ENCODE data around the gene UBE2H.
"Not testable (repeated sequence)": the region's sequence is repeated elsewhere in the genome, so short reads cannot be mapped to it uniquely, and the experiment has no call there.

Gene UBE2H

DNA sequence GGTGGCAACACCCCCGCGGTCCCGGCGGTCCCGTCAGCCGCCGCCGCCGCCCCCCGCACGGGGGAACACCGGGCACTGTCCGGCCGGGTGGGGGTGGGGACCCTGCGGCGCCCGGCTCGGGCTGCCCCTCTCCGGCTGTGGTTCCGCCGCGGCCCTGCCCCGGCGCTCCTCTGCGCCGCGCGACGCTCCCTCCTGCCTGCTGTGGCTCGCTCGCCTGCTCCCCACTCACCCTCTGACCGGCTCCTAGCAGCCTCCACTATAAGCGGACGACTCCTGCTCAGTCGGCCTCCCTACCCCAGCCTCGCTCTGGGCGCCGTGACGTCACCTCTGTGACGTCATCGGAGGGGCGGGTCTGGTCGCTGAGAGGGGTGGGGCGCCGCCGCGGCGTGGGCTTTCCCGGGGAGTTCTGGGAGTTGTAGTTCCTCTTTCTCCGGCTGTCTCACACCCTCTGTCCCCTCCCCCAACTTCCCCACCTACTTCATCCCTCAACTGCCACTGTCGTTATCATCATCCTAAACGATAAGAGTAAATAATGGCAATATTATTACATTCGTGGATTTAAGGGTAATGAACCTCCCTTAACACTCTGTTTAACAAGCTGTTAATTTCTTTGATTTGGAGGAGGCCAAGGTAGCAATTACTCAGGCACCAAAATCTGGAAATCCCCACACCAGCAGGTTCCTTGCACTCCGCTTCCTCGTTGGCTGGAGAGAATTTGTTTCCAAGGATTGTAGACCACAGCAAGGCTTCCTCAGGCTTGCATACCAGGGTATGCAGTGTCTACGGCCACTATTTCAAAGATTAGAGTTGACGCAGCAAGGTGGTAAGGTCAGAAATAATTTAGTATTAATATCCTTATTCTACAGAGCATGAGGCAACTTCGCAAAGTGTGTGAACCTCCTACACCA is at the start of gene UBE2H:
TSS of gene UBE2H (minus strand) at position 308 of the 908 bp plus-strand sequence. CDS start 405 bp downstream, outside the sequence.
- ATAC-seq = peak; percentile 76 to 82

DNA sequence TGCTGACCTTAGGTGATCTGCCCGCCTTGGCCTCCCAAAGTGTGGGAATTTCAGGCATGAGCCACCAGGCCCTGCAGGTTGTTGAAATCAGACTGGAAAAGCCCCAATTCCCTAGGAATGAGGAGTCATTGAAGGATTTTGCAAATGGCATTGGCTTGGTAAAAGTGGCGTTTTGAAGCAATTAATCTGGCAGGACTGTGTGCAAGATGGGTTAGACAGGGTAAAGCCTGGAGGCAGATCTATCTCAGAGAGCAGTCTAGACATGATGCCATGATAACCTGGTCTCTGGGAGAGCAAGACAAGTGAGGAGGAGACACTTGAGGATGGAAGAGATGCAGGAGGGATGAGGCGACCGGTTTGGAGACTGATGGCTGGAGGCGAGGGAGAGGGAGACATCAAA is 45.7 kb upstream of the UBE2H start:
- no peak for ATAC-seq

- no peak for ATAC-seq
These were observed 44.5 kb upstream of the UBE2H start for GRCh38 chr7:129997285-129997684.

DNA sequence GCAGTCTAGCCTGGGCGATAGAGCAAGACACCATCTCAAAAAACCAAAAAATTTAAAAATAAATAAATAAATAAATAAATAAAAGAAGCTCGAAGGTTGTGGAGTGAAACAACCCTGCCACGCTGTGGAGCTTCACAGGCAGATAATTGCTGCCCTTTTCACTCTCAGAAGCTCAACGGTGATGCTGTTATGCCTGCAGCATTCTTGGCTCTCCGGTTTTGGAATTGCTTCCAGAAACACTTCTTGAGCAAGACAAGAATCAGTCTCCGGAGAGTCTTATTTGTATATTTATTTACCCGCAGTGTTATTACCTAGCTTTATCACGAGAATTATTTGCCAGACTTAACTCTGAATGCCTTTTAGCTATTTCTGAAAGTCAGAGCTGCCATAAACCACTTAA is 40.5 kb upstream of the UBE2H start:
- no peak for ATAC-seq

- ATAC-seq = no peak
These were observed 37.8 kb upstream of the UBE2H start for GRCh38 chr7:129990403-129991192.

DNA sequence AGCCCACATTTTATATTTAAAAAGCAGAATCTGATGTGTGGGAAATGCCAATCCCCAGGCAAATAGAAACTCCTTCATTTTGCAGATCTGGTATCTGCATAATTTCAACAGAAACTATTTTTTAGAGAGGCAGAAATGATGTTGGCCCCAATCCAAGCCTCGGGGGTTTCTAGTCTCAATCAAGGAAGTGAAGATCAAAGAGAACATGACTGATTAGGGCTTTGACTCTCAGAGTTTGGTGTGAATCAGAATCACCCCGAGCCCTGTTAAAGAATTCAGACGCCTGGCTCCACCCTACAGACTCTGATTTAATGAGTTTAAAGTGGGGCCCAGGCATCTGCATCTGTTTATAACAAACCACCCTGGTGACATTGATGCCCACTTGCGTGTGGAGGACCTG is 36.7 kb upstream of the UBE2H start:
- peak; percentile 88 to 90 for ATAC-seq

- no peak for ATAC-seq
These were observed 33.8 kb upstream of the UBE2H start for GRCh38 chr7:129986600-129986999.

GRCh38 chr7:129980667-129981066 is 27.9 kb upstream of the UBE2H start:
- no peak for ATAC-seq

GRCh38 chr7:129975309-129975708 is 22.5 kb upstream of the UBE2H start:
- ATAC-seq = no peak

- ATAC-seq = no peak
These were observed 18.1 kb upstream of the UBE2H start for GRCh38 chr7:129970816-129971215.

DNA sequence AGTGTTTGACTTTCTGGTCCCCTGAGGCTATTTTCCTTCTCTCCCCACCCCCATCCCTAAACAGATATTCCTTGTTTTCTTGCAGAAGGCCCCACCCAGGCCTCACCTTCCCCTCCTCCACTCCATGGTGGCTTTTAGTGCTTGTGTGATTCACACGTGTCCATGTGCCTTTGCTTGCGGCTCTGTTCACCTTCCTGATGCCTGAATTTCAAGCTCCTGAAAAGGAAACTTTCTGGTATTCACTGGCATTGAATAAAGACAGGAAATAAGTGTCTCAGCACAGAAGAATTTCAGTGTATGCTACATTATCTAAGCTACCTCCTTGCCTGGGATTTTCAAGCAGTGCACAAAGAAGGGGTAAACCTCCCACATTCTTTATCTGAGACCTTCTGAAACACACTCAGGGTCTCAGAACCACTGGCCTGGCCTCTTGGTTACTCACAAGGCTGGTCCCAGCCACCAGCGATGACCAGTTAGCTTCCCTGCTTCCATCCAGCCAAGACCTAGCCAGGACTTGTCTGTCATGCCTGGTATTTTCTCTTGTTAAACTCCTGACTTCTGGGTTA is 17.2 kb upstream of the UBE2H start:
- no peak for ATAC-seq

GRCh38 chr7:129968592-129969383 is 16.0 kb upstream of the UBE2H start:
- ATAC-seq = no peak

DNA sequence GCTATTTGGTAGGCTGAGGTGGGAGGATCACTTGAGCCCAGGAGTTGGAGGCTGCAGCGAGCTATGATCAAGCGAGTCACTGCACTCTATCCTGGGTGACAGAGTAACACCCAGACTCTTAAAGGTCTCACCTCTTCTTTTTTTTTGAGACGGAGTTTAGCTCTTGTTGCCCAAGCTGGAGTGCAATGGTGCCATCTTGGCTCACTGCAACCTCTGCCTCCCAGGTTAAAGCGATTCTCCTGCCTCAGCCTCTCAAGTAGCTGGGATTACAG is 7.4 kb upstream of the UBE2H start:
- not testable (repeated sequence) for ATAC-seq

DNA sequence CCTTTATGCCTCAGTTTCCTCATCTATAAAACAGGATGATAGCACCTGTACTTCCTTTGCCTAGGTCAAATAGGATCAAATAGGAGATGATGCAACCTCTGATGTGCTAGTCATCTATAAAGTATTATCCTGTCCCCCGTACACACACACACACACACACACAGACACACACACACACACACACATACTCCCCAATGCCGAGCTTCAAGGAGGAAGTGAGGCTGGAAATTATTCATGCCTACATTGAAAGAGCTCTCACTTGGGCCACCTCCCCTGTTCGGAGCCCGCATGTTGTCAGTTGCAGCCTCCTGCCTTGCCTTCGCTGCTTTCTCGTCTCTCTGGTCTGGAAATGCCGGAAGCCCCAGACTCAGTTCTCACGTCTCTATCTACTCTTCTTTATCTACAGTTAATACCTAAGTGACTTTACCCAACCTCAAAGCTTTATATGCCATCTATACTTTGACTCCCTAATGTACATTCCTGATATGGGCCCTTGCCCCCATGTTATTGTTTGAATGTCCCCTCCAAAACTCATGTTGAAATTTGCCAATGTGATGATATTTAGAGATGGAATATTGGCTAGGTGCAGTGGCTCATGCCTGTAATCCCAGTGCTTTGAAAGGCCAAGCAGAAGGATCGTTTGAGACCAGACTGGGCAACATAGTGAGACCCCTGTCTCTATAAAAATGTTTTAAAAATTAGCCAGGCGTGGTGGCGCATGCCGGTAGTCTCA is 6.9 kb upstream of the UBE2H start:
- no peak for ATAC-seq

GRCh38 chr7:129958643-129959470 is 6.1 kb upstream of the UBE2H start:
- ATAC-seq = no peak

- ATAC-seq = no peak
These were observed 3.3 kb upstream of the UBE2H start for GRCh38 chr7:129955993-129956543.

DNA sequence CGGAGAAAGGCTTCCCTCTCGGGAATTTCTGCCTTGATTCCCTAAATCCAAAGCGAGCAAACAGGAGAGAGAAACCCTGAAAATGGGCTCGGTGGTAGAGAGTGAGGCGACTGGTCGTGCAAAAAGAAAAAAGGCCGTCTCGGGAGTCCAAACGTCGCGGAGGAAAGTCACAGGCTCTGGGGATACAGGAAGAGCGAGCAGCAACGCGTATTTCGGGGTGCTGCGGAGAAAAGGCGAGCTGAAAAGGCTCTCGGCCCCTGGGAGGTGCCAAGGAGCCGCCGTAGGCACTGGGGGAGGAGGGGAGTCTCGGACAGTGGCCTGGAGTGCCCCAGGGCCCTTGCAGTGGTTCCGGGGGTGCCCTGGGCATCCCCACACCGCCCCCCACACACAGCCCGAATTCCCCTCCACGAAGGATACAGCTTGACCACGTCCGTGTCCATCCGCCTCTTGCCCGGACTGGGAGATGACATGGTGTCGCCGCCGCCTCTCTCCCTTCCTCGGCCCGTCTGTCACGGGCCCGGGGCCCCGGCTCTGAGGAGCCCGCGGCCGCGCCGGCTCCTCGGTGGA is 591 bp downstream of the UBE2H start:
- ATAC-seq = no peak

DNA sequence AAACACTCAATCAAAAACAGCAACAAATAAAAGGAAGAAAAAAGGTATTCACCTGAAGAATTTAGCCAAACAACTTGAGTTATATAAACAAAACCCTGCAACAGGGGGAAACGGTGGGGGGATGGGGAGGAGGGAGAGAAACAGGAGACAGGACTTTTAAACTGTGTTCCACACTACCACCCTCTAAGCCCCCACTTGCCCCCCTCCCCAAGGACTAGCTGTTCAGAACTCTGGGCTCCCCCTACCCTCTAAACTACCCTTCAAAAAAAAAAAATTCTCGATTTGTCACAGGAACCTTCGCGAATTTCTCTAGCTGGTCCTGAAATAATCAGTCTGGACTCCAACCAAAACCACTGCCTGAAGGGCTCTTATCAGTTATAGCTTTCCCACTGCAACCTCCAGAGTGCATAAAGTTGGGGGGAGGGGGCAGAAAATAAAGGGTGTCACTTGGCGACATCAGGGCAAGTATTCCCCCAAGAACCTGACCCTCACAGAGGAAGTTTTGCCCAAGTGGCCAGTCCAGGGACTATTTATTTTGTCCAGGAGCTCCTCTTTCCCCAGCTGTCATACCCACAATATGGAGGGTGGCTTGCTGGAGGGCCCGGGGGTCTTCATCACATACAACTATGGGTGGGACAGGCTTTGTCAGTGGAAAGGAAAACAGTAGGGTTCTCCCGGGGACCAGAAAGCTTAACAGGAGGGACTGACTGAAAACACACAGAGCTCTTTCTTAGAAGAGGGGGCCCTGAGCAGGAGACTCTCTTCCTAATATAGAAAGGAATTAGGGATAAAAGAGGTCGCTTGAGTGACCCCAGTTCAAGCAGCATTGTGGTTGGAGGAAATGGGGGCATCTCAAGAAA is 1.3 kb downstream of the UBE2H start:
- no peak for ATAC-seq

- no peak for ATAC-seq
These were observed 1.9 kb downstream of the UBE2H start for GRCh38 chr7:129950933-129951225.

Measured in activated CD4-positive, CD25-positive, alpha-beta regulatory T cell treated with anti-CD3 and anti-CD28 coated beads, Interleukin-2, amount 50 U/mL, for 24 hours (primary cell).